Pons (tissue), 1 donor: Measurements from ENCODE around the gene OS9.
A peak's percentile ranks its signal among the peaks of the same experiment; 100 is the strongest.
"Not testable (repeated sequence)": the region's sequence is repeated elsewhere in the genome, so short reads cannot be mapped to it uniquely, and the experiment has no call there.

Experiments used
- DNase-seq: peaks from one replicate; pipeline ENCODE4 v3.0.0-alpha.2; 2016; ENCODE audit warnings: low spot score

The OS9 gene

DNA sequence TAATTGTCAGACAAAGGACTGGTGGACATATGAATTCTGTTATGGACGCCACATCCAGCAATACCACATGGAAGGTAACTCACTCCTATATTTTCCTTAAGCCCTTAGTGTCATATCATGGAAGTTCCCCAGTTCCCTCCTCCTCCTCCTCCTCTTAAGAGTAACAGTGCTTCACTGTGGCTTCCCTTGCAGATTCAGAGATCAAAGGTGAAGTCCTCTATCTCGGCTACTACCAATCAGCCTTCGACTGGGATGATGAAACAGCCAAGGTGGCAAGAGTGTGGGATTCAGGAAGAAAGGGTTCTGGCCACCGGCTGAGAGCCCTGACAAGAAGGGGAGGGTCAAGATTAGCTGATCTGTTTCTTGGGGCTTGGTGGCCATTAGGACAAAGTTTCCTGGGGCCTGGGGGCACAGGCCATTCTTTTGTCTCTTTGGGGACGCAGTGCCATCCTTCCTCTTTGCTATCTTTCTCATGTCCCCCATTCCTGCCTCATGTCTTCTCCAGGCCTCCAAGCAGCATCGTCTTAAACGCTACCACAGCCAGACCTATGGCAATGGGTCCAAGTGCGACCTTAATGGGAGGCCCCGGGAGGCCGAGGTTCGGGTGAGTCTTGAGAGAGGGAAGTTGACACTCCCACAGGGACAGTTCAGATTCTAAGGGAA lies 2.0 kb downstream of the OS9 start:
- DNase-seq = no peak

DNA sequence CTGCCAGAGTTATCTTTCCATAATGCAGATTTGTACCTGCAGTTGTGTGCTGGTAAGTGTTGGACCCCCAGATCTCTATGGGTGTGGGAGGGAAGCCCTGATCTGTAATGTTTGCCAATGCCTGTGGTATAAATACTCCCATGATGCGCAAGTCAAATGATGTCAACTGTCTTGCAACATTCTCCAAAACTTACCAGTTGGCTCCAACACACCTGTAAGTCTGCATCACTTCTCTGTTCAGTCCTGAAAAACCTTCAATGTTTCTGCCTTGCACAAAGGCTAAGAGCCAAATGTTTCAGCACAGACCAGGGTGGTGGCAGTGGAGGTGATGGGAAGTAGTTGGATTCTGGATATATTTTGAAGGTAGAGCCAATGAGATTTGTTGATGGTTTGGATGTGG lies 3.1 kb downstream of the OS9 start:
- DNase-seq = no peak

- no peak for DNase-seq
These were observed 4.5 kb downstream of the OS9 start for GRCh38 chr12:57698414-57698813.

DNA sequence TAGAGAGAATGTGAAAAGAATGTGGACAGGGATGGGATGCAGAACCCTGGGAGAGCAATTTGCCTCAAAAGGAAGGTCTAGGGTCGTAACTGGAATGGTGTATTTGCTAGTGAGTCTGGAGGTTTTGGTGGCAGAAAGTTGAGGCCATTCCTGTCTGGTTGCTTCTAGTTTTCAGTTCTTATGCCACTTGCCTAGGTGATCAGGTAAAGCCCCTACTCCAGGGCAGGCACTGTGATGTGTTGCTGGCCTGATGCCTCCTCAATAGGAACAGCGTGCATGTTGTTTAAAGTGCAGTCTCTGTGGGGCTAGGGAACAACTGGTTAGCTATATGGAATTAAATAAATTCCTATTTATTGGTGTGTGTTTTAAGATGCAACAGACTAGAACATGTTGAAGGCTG lies 6.4 kb downstream of the OS9 start:
- no peak for DNase-seq

DNA sequence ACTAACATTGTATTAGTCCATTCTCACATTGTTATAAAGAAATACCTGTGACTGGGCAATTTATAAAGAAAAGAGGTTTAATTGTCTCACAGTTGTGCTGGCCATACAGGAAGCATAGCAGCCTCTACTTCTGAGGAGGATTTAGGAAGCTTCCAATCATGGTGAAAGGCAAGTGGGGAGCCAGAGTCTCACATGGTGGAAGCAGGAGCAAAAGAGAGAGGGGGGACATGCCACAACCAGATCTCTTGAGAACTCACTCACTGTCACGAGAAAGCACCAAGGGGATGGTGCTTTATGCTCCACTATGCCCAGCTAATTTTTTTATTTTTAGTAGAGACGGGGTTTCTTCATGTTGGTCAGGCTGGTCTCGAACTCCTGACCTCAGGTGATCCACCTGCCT lies 13.3 kb downstream of the OS9 start:
- no peak for DNase-seq

DNA sequence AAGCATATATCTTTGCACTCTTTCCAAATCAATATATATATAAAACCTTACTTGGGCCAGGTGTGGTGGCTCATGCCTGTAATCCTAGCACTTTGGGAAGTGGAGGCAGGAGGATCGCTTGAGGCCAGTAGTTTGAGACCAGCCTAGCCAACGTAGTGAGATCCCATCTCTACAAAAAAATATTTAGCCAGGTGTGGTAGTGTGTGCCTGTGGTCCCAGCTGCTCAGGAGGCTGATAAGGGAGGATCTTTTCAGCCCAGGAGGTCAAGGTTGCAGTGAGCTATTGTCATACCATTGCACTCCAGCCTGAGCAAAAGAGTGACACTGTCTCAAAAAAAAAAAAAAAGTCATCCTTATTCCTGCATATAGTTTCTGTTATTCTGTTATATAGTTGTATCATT lies 14.4 kb downstream of the OS9 start:
- no peak for DNase-seq

DNA sequence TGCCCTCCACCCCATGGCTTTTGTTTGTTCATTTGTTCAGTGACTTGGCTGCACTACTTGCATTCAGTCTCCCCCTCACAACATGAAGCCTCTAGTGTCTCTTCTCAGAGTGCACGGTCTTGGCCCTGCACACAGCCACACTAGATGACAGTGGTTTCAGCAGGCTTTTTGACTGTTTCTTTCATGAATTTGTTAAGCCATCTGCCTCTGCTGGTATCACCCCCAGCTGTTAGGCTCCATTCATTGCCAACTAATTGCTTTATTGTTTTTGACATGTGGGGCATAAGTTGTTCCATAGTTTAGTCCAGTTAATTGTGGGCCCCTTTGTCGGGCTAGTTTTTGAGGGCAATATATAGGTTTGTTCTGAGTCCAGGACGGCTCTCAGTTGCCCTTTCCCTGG lies 18.8 kb downstream of the OS9 start:
- DNase-seq = peak; percentile 48

DNA sequence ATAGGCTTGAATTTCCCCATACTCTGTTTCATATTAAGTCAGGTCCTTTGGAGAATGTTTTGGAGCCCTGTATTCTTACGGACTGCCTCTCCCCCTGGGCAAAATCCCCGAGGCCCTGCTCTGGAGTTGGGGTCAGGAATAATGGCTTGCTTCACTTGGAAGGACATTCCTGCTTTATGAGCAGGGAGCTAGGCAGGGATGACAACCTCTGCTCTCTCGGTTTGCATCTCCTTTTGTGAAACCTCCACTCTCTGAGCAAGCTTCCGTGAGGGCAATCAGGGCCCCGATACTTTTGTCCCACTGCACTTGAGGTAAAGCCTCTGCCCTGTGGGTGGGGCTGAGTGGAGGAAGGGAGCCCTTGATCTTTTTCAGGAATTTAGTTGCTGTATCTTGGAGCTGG lies 19.3 kb downstream of the OS9 start:
- no peak for DNase-seq

- DNase-seq = not testable (repeated sequence)
These were observed 21.3 kb downstream of the OS9 start for GRCh38 chr12:57715036-57715748.

DNA sequence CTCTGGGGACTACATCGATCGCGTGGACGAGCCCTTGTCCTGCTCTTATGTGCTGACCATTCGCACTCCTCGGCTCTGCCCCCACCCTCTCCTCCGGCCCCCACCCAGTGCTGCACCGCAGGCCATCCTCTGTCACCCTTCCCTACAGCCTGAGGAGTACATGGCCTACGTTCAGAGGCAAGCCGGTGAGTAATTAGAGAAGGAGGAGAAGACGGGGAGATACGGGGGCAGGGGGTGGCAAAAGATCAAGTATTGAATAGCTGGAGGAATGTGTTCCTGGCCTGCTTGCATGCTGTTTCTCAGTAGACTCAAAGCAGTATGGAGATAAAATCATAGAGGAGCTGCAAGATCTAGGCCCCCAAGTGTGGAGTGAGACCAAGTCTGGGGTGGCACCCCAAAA lies 21.9 kb downstream of the OS9 start:
- no peak for DNase-seq

- no peak for DNase-seq
These were observed 22.4 kb downstream of the OS9 start for GRCh38 chr12:57716305-57716704.

- DNase-seq = no peak
These were observed 23.2 kb downstream of the OS9 start for GRCh38 chr12:57717131-57717530.

GRCh38 chr12:57717846-57718640 lies 24.1 kb downstream of the OS9 start:
- DNase-seq = no peak

DNA sequence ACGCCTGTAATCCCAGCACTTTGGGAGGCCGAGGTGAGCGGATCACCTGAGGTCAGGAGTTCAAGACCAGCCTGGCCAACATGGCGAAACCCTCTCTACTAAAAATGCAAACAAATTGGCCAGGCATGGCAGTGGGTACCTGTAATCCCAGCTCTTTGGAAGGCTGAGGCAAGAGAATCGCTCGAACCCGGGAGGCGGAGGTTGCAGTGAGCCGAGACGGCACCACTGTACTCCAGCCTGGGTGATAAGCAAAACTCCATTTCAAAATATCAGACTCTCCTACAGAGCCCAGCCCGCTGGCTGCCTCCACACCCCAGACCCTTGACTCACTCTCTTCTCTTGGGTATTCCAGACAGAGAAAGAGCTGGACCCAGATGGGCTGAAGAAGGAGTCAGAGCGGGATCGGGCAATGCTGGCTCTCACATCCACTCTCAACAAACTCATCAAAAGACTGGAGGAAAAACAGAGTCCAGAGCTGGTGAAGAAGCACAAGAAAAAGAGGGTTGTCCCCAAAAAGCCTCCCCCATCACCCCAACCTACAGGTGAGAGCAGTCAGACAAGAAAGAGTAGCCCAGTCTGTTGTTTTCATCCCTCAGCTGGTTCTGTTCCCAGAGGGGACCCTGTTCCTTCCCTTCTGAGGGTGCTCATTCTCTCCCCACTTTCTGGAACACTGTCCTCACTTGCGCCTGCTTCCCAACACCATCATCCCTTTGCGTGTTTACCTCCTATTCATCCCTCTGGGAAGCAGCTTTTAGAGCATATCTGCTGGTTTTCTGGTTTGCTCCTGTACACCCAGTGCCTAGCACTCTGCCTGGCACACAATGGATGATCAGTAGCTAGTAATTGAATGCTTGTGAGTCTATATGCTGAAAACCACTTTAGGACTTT lies 25.0 kb downstream of the OS9 start:
- no peak for DNase-seq

DNA sequence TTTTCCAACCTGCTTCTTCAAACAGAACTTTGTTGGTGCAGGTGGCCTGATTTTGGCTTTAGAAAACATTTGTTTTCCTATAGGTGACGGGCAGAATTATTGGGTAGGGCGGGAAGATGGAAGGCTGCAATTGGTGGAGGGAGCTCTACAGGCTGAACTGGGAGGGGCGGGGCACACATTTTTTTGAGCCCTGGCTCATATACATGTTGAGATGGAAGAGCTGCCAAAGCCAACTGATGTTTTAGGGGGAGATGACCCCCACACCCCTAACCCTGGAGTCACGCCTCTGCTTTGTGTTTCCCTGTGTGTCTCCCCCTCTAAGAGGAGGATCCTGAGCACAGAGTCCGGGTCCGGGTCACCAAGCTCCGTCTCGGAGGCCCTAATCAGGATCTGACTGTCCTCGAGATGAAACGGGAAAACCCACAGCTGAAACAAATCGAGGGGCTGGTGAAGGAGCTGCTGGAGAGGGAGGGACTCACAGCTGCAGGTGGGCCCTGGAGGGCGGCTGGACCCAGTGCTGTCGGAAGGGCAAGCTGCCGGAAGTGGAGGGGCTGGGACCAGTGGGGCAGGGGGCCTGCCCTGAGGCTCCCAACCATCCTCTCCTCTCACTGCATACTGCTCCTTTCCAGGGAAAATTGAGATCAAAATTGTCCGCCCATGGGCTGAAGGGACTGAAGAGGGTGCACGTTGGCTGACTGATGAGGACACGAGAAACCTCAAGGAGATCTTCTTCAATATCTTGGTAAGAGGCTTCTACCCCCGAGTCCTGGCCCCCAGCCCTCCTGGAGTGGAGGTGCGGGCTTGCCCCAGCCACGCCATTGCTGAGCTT lies 26.1 kb downstream of the OS9 start:
- no peak for DNase-seq

DNA sequence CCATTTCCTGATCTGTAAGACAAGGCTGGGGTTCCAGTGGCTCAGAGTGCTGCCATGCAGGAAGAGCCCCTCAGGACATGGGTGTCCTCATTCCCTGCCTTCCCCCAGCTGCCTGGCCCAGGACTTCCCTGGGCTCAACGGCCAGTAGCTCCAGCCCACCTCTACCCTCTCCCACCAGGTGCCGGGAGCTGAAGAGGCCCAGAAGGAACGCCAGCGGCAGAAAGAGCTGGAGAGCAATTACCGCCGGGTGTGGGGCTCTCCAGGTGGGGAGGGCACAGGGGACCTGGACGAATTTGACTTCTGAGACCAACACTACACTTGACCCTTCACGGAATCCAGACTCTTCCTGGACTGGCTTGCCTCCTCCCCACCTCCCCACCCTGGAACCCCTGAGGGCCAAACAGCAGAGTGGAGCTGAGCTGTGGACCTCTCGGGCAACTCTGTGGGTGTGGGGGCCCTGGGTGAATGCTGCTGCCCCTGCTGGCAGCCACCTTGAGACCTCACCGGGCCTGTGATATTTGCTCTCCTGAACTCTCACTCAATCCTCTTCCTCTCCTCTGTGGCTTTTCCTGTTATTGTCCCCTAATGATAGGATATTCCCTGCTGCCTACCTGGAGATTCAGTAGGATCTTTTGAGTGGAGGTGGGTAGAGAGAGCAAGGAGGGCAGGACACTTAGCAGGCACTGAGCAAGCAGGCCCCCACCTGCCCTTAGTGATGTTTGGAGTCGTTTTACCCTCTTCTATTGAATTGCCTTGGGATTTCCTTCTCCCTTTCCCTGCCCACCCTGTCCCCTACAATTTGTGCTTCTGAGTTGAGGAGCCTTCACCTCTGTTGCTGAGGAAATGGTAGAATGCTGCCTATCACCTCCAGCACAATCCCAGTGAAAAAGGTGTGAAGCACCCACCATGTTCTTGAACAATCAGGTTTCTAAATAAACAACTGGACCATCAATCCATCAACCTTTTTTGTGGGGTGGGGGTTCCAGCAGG lies 27.0 kb downstream of the OS9 start:
- no peak for DNase-seq

DNA sequence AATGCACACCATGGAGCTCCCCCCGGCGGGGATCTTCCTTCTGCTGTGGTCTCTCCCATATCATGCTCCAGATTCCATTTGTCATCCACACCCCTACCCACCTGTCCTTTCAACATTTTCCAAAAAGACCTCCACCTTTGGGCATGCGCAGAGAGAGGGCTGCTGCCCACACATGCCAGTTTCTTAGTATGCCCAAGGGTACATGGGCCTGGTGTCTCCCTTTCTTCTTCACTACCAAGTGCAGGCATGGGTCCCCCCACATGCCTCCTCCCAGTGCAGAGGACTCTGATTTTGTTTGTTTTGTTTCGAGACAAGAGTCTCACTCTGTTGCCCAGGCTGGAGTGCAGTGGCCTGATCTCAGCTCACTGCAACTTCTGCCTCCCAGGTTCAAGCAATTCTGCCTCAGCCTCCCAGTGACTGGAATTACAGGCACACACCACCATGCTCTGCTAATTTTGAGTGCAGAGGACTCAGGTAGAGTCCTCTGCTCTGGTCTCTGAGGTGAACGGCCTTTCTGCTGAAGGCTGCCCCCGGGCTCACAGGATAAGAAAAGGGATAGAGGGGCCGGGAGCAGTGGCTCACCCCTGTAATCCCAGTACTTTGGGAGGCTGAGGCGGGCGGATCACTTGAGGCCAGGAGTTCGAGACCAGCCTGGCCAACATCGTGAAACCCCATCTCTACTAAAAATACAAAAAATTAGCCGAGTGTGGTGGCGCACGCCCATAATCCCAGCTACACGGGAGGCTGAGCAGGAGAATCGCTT lies 28.1 kb downstream of the OS9 start:
- not testable (repeated sequence) for DNase-seq

GRCh38 chr12:57722716-57723629 lies 29.0 kb downstream of the OS9 start:
- no peak for DNase-seq
